H1 (cell line): ENCODE data around the gene NOL4L. TPM values are rescaled to one million over a fixed set of nuclear protein-coding genes. Genes with fewer than 3 reads are reported as not detected.

Experiments used
- CTCF ChIA-PET: fragments of 300-600 bp; sonication (Branson Sonifier 250); formaldehyde crosslinking; loops from one replicate; lab custom pipeline; 2021; ENCODE audit not compliant: partially characterized antibody; lab: Charles Lee
- POLR2A ChIA-PET: fragments of 300-600 bp; sonication (Branson Sonifier 250); formaldehyde crosslinking; loops from one replicate; lab custom pipeline; 2021; ENCODE audit warnings: inconsistent platforms; ENCODE audit not compliant: partially characterized antibody; lab: Charles Lee
- DNase-seq, 2 experiments: peaks; one replicate each; pipeline versions ENCODE4 v3.0.0 to v3.0.0-alpha.2; 2010 to 2022; ENCODE audit warnings: low spot score in 2 of 2, low read depth in 1 of 2, mixed read lengths in 1 of 2
- FAIRE-seq: peaks from 2 replicates; lab custom pipeline; 2011; peaks lifted over from hg19 to GRCh38; lab: Jason Lieb, UNC
- H2AFZ ChIP-seq: 2 replicates; pipeline ENCODE4 v1.8.1; 2012; ENCODE audit warnings: low read length, inconsistent platforms
- H2AK5ac ChIP-seq: 2 replicates; pipeline ENCODE4 v1.6.1; 2013; ENCODE audit warnings: low read depth, low read length
- H2BK120ac ChIP-seq: replicated peaks from 2 replicates; pipeline ENCODE3; 2013; ENCODE audit warnings: low read depth, low read length, inconsistent platforms
- H2BK12ac ChIP-seq: 2 replicates; pipeline ENCODE4 v1.6.1; 2013; ENCODE audit warnings: low read depth, low read length
- H2BK15ac ChIP-seq: 2 replicates; pipeline ENCODE4 v1.6.1; 2013; ENCODE audit warnings: low read length
- H2BK20ac ChIP-seq: 2 replicates; pipeline ENCODE4 v1.6.1; 2013; ENCODE audit warnings: low read length
- H2BK5ac ChIP-seq: 2 replicates; pipeline ENCODE4 v1.6.1; 2013; ENCODE audit warnings: low read depth, low read length
- H3K14ac ChIP-seq: 2 replicates; pipeline ENCODE4 v1.6.1; 2013; ENCODE audit warnings: inconsistent platforms; ENCODE audit not compliant: insufficient read length
- H3K18ac ChIP-seq: 2 replicates; pipeline ENCODE4 v1.6.1; 2013; ENCODE audit warnings: low read length; ENCODE audit errors: extremely low read depth
- H3K23ac ChIP-seq: 2 replicates; pipeline ENCODE4 v1.6.1; 2013; ENCODE audit warnings: inconsistent platforms; ENCODE audit not compliant: insufficient read length
- H3K23me2 ChIP-seq: 2 replicates; pipeline ENCODE4 v1.6.1; 2013; ENCODE audit warnings: low read depth, low read length
- H3K27ac ChIP-seq: 2 replicates; pipeline ENCODE4 v1.6.1; 2011; ENCODE audit warnings: low read depth, low read length, inconsistent platforms
- H3K27me3 ChIP-seq, 4 experiments: replicated peaks in 1 of 4; 1 replicate in 1 of 4; 2 replicates in 3 of 4; pipeline versions ENCODE4 v1.6.1 to v1.8.1; 2011 to 2013; ENCODE audit warnings: low read length in 3 of 4, mild to moderate bottlenecking in 3 of 4, inconsistent platforms in 2 of 4, mixed read lengths in 2 of 4, moderate library complexity in 1 of 4; ENCODE audit not compliant: control insufficient read depth in 3 of 4, insufficient read depth in 3 of 4; ENCODE audit errors: extremely low read depth in 1 of 4
- H3K36me3 ChIP-seq, 4 experiments: 2 replicates each; pipeline versions ENCODE4 v1.6.1 to v1.8.1; 2011 to 2013; ENCODE audit warnings: mild to moderate bottlenecking in 4 of 4, low read length in 3 of 4, moderate library complexity in 2 of 4, control low read depth in 1 of 4, inconsistent platforms in 1 of 4; ENCODE audit not compliant: insufficient read depth in 4 of 4, control insufficient read depth in 2 of 4
- H3K4ac ChIP-seq: replicated peaks from 2 replicates; pipeline ENCODE3; 2013; ENCODE audit warnings: low read length, low read depth, mixed read lengths, inconsistent platforms; ENCODE audit not compliant: insufficient read length
- H3K4me1 ChIP-seq, 4 experiments: replicated peaks in 1 of 4; 1 replicate in 1 of 4; 2 replicates in 3 of 4; pipeline versions ENCODE4 v1.6.1 to v1.8.1; 2011 to 2013; ENCODE audit warnings: low read length in 3 of 4, inconsistent platforms in 2 of 4, mixed read lengths in 1 of 4; ENCODE audit not compliant: insufficient read depth in 4 of 4, control insufficient read depth in 3 of 4
- H3K4me2 ChIP-seq, 2 experiments: 2 replicates each; pipeline versions ENCODE4 v1.6.1 to v1.8.1; 2011 to 2013; ENCODE audit warnings: low read depth in 2 of 2, low read length in 2 of 2, control low read depth in 1 of 2, inconsistent platforms in 1 of 2, mild to moderate bottlenecking in 1 of 2; ENCODE audit not compliant: insufficient read depth in 1 of 2
- H3K4me3 ChIP-seq, 4 experiments: fragments of 200-600, 300-600 bp in 1 of 4; sonication (generic), shearing (Covaris generic), sonication (Bioruptor Twin) in 1 of 4; 2 replicates each; pipeline versions ENCODE4 v1.5.1 to v1.8.1; 2011 to 2016; ENCODE audit warnings: low read length in 4 of 4, low read depth in 3 of 4, control low read depth in 2 of 4, inconsistent platforms in 2 of 4, mild to moderate bottlenecking in 2 of 4, mixed read lengths in 1 of 4, moderate library complexity in 1 of 4; ENCODE audit not compliant: insufficient read depth in 2 of 4; ENCODE audit errors: extremely low read depth in 1 of 4
- H3K56ac ChIP-seq: replicated peaks from 2 replicates; pipeline ENCODE3; 2013; ENCODE audit warnings: low read depth, mild to moderate bottlenecking, mixed read lengths, low read length, inconsistent platforms; ENCODE audit not compliant: insufficient read length
- H3K79me1 ChIP-seq: 2 replicates; pipeline ENCODE4 v1.6.1; 2013; ENCODE audit warnings: low read depth, low read length, control low read depth
- H3K79me2 ChIP-seq, 2 experiments: 2 replicates each; pipeline versions ENCODE4 v1.6.1 to v1.8.1; 2012 to 2013; ENCODE audit warnings: low read length in 2 of 2, mild to moderate bottlenecking in 2 of 2, inconsistent platforms in 1 of 2; ENCODE audit not compliant: insufficient read depth in 2 of 2, control insufficient read depth in 1 of 2
- H3K9ac ChIP-seq, 4 experiments: replicated peaks in 1 of 4; 1 replicate in 1 of 4; 2 replicates in 3 of 4; pipeline versions ENCODE4 v1.6.1 to v1.8.1; 2011 to 2013; ENCODE audit warnings: low read depth in 3 of 4, low read length in 3 of 4, control low read depth in 2 of 4, mild to moderate bottlenecking in 2 of 4, moderate library complexity in 2 of 4, inconsistent platforms in 1 of 4; ENCODE audit errors: extremely low read depth in 1 of 4
- H3K9me3 ChIP-seq, 2 experiments: 2 replicates each; pipeline versions ENCODE4 v1.6.1 to v1.8.1; 2012 to 2013; ENCODE audit warnings: mild to moderate bottlenecking in 2 of 2, moderate library complexity in 2 of 2, control low read depth in 1 of 2, inconsistent platforms in 1 of 2, low read depth in 1 of 2, low read length in 1 of 2, mixed read lengths in 1 of 2; ENCODE audit not compliant: insufficient read depth in 2 of 2
- H4K20me1 ChIP-seq, 2 experiments: replicated peaks in 1 of 2; 2 replicates each; pipeline versions ENCODE3 to v1.8.1; 2011 to 2013; ENCODE audit warnings: inconsistent platforms in 2 of 2, low read length in 2 of 2, mild to moderate bottlenecking in 1 of 2; ENCODE audit not compliant: insufficient read depth in 2 of 2, control insufficient read depth in 1 of 2
- H4K5ac ChIP-seq: 2 replicates; pipeline ENCODE4 v1.6.1; 2013; ENCODE audit warnings: low read length, low read depth, mixed read lengths, inconsistent platforms; ENCODE audit not compliant: insufficient read length
- H4K8ac ChIP-seq: 2 replicates; pipeline ENCODE4 v1.8.0; 2013; ENCODE audit warnings: mild to moderate bottlenecking, moderate library complexity, low read length, inconsistent platforms; ENCODE audit not compliant: insufficient read depth; ENCODE audit errors: extremely low read depth
- H4K91ac ChIP-seq: replicated peaks from 2 replicates; pipeline ENCODE3; 2013; ENCODE audit warnings: low read length, mixed read lengths, inconsistent platforms; ENCODE audit not compliant: insufficient read length
- FOSL1 ChIP-seq: IDR thresholded peaks from 2 replicates; pipeline ENCODE4 v1.6.1; 2011; ENCODE audit warnings: mild to moderate bottlenecking, low read depth, low read length, moderate library complexity; ENCODE audit not compliant: insufficient read depth
- RFX5 ChIP-seq: IDR thresholded peaks from 2 replicates; pipeline ENCODE4 v1.6.1; 2011; ENCODE audit warnings: low read depth, low read length, improper control_type of control experiment, borderline replicate concordance
- TEAD4 ChIP-seq: IDR thresholded peaks from 2 replicates; pipeline ENCODE4 v1.6.1; 2012; ENCODE audit warnings: low read depth, low read length, inconsistent platforms, mixed read lengths
- YY1 ChIP-seq: IDR thresholded peaks from 2 replicates; pipeline ENCODE4 v1.6.1; 2011; ENCODE audit warnings: low read depth, mild to moderate bottlenecking, low read length
- WGBS, 2 experiments: shearing (Covaris generic) in 1 of 2; methylation state at CpG; one replicate each; pipeline versions ENCODE4 v1.1.6 to v1.1.7; 2013 to 2015; ENCODE audit warnings: low lambda C conversion rate in 2 of 2, mixed read lengths in 2 of 2, inconsistent platforms in 1 of 2, low coverage in 1 of 2, missing lambda C conversion rate in 1 of 2; ENCODE audit not compliant: insufficient replicate concordance in 2 of 2, insufficient coverage in 1 of 2, insufficient read length in 1 of 2; ENCODE audit errors: extremely low coverage in 1 of 2, missing lambda C conversion rate in 1 of 2; 5-methylcytosine and 5-hydroxymethylcytosine counted together
- polyA plus RNA-seq, 7 experiments: library from polyadenylated mRNA; depleted of rRNA in 3 of 7; stranded (reverse) in 5 of 7; unstranded in 2 of 7; fragments of >200 nt in 5 of 7; fragments of 200-250 nt in 2 of 7; gene quantifications; 1 replicate in 5 of 7; 2 replicates in 1 of 7; 4 replicates in 1 of 7; pipeline versions ENCODE4 v1.2.1 to v1.2.3, GENCODE V29; 2011 to 2013; ENCODE audit warnings: missing spikeins in 2 of 7, mixed read lengths in 2 of 7
- total RNA-seq: library from RNA; stranded (reverse); fragmentation: NEBNext Ultra II Directional; extraction: Animal tissue kit (Norgen Biotek cat#: 25700); gene quantifications from 2 replicates; pipeline ENCODE4 v1.2.1, GENCODE V29; 2021

The NOL4L gene
- total and polyA plus RNA-seq, 2 of the 8 experiments (the other 6 are each of a cell fraction or from before 2014, with no cell fraction given) = 15.3 to 23.7 TPM

- WGBS, 2 experiments = 64% methylated on average over 3 of the region's 3 CpGs; no CpG with 5 or more reads in 1 of the 2 experiments
- no peak overlapping the region for H2BK5ac ChIP-seq
- TF ChIP-seq TEAD4 (no peak), YY1 (no peak), RFX5 (no peak), FOSL1 (no peak)
- TF ChIP-seq, all 59 proteins: peak for 0
Observed at GRCh38 chr20:32520927-32521203, 64.3 kb downstream of the NOL4L start.

More at GRCh38 chr20:32520927-32521203, 64.3 kb downstream of the NOL4L start:
- H3K27ac ChIP-seq = no peak overlapping the region
- no peak overlapping the region for H3K9ac ChIP-seq
- no peak overlapping the region for H3K14ac ChIP-seq
- H3K23me2 ChIP-seq = no peaks in the 10 kb centered on the region
- H4K20me1 ChIP-seq = no peaks in the 10 kb centered on the region
- H2BK20ac ChIP-seq = no peak overlapping the region
- no peak overlapping the region for H3K4me2 ChIP-seq
- no peak overlapping the region for H3K4ac ChIP-seq
- H3K56ac ChIP-seq = no peak overlapping the region
- no peak overlapping the region for H2AFZ ChIP-seq
- H4K8ac ChIP-seq = no peak overlapping the region
- no peak for FAIRE-seq
- no peak for DNase-seq
- H4K5ac ChIP-seq = no peak overlapping the region
- H2BK12ac ChIP-seq = no peak overlapping the region
- H3K4me1 ChIP-seq = peaks cover 0 to 9% (median under 1%) of the 10 kb centered on the region in 4 experiments; a peak in 4 of 7 replicates
- H3K79me1 ChIP-seq = no peaks in the 10 kb centered on the region
- H3K4me3 ChIP-seq = no peak overlapping the region
- no peaks in the 10 kb centered on the region for H3K36me3 ChIP-seq
- ChIA-PET CTCF (interaction anchor here (0.8 to 11.7 kb wide), 30 partner anchors 10 to 144 kb away, joined by 3 to 246 read pairs (median 5); partner anchors contain the start of gene NOL4L), POLR2A (interaction anchor here (1.1 to 1.5 kb wide), 2 partner anchors 14 to 127 kb away, joined by 3 to 4 read pairs; no protein-coding TSS in a partner anchor)
- no peak overlapping the region for H4K91ac ChIP-seq
- H2BK120ac ChIP-seq = no peak overlapping the region
- H3K79me2 ChIP-seq = no peaks in the 10 kb centered on the region
- H3K18ac ChIP-seq = no peak overlapping the region
- H2BK15ac ChIP-seq = no peak overlapping the region
- no peaks in the 10 kb centered on the region for H3K9me3 ChIP-seq
- H3K27me3 ChIP-seq = 0 out of 7 replicates have a peak, but pooled peaks cover 0 to 2% (median 0%) of the 10 kb centered on the region in 4 experiments
- no peak overlapping the region for H3K23ac ChIP-seq
- no peak overlapping the region for H2AK5ac ChIP-seq
